A549 treated with GW870086 at 1 μM for 4 hours (cell line): ENCODE measurements around the gene FAM210A. TPM values are rescaled to one million over a fixed set of nuclear protein-coding genes. Genes with fewer than 3 reads are reported as not detected.

Source experiments
- total RNA-seq: library from RNA; stranded (reverse); fragments of 200-300 nt; extraction: Qiagen RNA extraction; gene quantifications from 5 replicates; pipeline ENCODE4 v1.2.3, GENCODE V29; 2022; ENCODE audit warnings: low read depth

FAM210A gene, protein sequence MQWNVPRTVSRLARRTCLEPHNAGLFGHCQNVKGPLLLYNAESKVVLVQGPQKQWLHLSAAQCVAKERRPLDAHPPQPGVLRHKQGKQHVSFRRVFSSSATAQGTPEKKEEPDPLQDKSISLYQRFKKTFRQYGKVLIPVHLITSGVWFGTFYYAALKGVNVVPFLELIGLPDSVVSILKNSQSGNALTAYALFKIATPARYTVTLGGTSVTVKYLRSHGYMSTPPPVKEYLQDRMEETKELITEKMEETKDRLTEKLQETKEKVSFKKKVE
- 20.9 to 25.4 TPM (median 23.1 TPM) in 5 replicates for total RNA-seq

GRCh38 chr18:13726232-13726971, at the start of gene FAM210A, which contains the start of gene RNMT:
Gene FAM210A (minus strand): TSS chr18:13726558. CDS start chr18:13682077, 44,481 bp downstream.
Gene RNMT (plus strand): TSS chr18:13726673. CDS start chr18:13731518, 4,845 bp downstream.

Other genes with a start within 250 kb of the FAM210A start
- 17.1 to 19.7 TPM (median 17.7 TPM) in 5 replicates for gene RNMT, start 115 bp upstream of the FAM210A start, total RNA-seq
- not detected in 5 replicates for gene MC5R, start 97.6 kb upstream of the FAM210A start, total RNA-seq
- not detected in 5 replicates for gene MC2R, start 189.0 kb upstream of the FAM210A start, total RNA-seq